Activated CD4-positive, alpha-beta T cell treated with anti-CD3 and anti-CD28 coated beads for 36 hours (primary cell): ENCODE data around the gene IGSF22. TPM values are rescaled to one million over a fixed set of nuclear protein-coding genes. Genes with fewer than 3 reads are reported as not detected.
"Not testable (repeated sequence)": the region's sequence is repeated elsewhere in the genome, so short reads cannot be mapped to it uniquely, and the experiment has no call there.

Source experiments
- ATAC-seq: fragments of 200-7000 bp; cut with Tn5 transposase; one replicate; pipeline ENCODE4 v1.10.0; 2021; ENCODE audit warnings: mild to moderate bottlenecking, moderate library complexity
- CTCF ChIA-PET: fragments of 350-600 bp; sonication (Branson Sonifier 250); formaldehyde crosslinking; loops from one replicate; lab custom pipeline; 2021; ENCODE audit warnings: antibody characterized with exemption; lab: Charles Lee
- POLR2A ChIA-PET: fragments of 350-600 bp; sonication (Branson Sonifier 250); formaldehyde crosslinking; loops from one replicate; lab custom pipeline; 2021; ENCODE audit warnings: antibody characterized with exemption, inconsistent platforms; lab: Charles Lee
- DNase-seq: peaks from one replicate; pipeline ENCODE4 v3.0.0-alpha.2; 2020
- H3K27ac Mint-ChIP-seq: one replicate; pipeline ENCODE4 v1.8.0; 2021; ENCODE audit warnings: mixed read lengths
- H3K27me3 Mint-ChIP-seq: one replicate; pipeline ENCODE4 v1.8.0; 2021; ENCODE audit warnings: mixed read lengths
- H3K36me3 Mint-ChIP-seq: one replicate; pipeline ENCODE4 v1.8.0; 2021; ENCODE audit warnings: low read depth, mixed read lengths
- H3K4me1 Mint-ChIP-seq: one replicate; pipeline ENCODE4 v1.8.0; 2021; ENCODE audit warnings: mixed read lengths
- H3K4me3 Mint-ChIP-seq: one replicate; pipeline ENCODE4 v1.8.0; 2021; ENCODE audit warnings: mild to moderate bottlenecking, moderate library complexity, mixed read lengths
- H3K9me3 Mint-ChIP-seq: one replicate; pipeline ENCODE4 v1.8.0; 2021; ENCODE audit warnings: low read depth, mixed read lengths
- intact Hi-C, 2 experiments: fragments of 100-400 bp; cut with DNase I in 1 of 2; cut with micrococcal nuclease in 1 of 2; formaldehyde crosslinking; loops; one replicate each; pipeline versions ENCODE4 v1.14.2 to v1.15.1; 2022 to 2024; cut with DNase I, micrococcal nuclease
- total RNA-seq, 2 experiments: library from RNA; stranded (reverse); gene quantifications; one replicate each; pipeline ENCODE4 v1.2.3, GENCODE V29; 2021

IGSF22 gene
- total RNA-seq, 2 experiments from 2014 or later: 0.28 to 0.41 TPM

DNA sequence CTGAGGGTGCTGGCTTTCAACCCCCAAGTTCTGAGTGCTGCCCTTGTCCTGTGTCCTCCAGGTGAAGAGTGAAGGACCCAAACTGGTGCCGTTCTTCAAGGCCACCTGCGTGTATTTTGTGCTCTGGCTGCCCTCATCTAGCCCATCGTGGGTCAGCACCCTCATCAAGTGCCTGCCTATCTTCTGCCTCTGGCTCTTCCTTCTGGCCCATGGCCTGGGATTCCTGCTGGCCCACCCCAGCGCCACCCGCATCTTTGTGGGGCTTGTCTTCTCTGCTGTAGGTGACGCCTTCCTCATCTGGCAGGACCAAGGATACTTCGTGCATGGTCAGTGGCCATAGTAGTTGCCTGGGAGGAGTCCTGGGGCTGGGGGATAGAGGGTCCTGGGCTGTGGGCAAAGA lies 25.1 kb downstream of the IGSF22 start:
- intact Hi-C loops: no loop called here
- peaks cover 8% of the 10 kb centered on the region for H3K27me3 Mint-ChIP-seq
- ChIA-PET POLR2A (no interaction called here), CTCF (interaction anchor here (0.8 kb wide), 1 partner anchor 26 kb away, joined by 3 read pairs; no protein-coding TSS in a partner anchor)
- no peaks in the 10 kb centered on the region for H3K36me3 Mint-ChIP-seq
- H3K4me1 Mint-ChIP-seq: peaks cover 23% of the 10 kb centered on the region
- ATAC-seq (no peak), DNase-seq (no peak)
- no peaks in the 10 kb centered on the region for H3K9me3 Mint-ChIP-seq
- no peak overlapping the region for H3K27ac Mint-ChIP-seq
- H3K4me3 Mint-ChIP-seq: no peak overlapping the region

DNA sequence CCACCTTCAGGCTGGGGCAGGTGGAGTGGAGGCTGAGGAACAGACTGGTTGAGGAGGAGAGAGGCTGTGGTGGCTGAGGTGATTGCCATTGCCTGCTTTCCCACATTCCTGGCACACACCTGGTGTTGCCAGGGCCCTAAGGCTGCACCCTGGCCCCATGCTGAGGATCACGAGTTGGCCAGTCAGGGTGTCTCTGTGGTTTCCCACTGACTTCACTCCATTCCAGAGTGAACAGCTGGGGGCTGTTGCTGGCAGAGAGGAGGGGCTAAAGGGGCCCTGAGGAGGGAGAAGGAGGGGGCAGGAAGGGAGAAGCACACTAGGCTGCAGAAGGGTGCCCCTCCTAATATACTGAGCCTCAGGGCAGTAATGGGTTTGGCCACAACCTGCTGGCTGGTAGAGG lies 25.6 kb downstream of the IGSF22 start:
- Mint-ChIP-seq H3K4me3 (peak overlapping the region; percentile 67), H3K4me1 (peaks cover 18% of the 10 kb centered on the region), H3K36me3 (no peaks in the 10 kb centered on the region), H3K9me3 (no peaks in the 10 kb centered on the region), H3K27ac (no peak overlapping the region), H3K27me3 (peaks cover 7% of the 10 kb centered on the region)
- intact Hi-C loops: no loop called here
- DNase-seq: no peak
- CTCF ChIA-PET: interaction anchor here (0.6 kb wide), 1 partner anchor 322 kb away, joined by 4 read pairs; no protein-coding TSS in a partner anchor
- POLR2A ChIA-PET: no interaction called here
- ATAC-seq: no peak

DNA sequence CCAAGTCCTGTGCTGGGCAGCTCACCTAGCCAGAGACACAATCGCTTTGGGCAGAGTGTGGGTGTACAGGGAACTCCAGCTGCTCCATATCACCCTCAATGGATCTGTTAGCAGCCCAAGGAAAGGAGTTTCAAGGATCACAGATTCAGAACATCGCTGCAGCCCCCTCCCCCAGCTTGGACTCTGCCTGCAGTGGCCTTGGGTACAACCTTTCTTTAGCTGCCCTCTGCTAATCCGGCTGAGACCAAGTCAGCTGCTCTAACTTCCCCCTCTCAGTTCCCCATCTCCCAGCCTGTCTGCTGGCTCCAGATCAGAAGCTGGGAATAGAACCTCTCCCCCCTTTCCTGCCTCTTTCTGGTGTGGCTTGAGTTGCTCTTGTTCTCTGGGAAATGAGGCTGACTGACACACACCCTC lies 26.1 kb downstream of the IGSF22 start:
- ChIA-PET CTCF (interaction anchor here (0.6 to 0.7 kb wide), 2 partner anchors 22 to 321 kb away, joined by 4 read pairs; no protein-coding TSS in a partner anchor), POLR2A (no interaction called here)
- Mint-ChIP-seq H3K27me3 (peaks cover 4% of the 10 kb centered on the region), H3K36me3 (no peaks in the 10 kb centered on the region), H3K4me1 (peaks cover 14% of the 10 kb centered on the region), H3K4me3 (peak overlapping the region; percentile 67), H3K27ac (no peak overlapping the region), H3K9me3 (no peaks in the 10 kb centered on the region)
- intact Hi-C loops: loop anchor here in 1 of 2 experiments (2.0 to 10.0 kb wide), 4 partner anchors 27 to 545 kb away; partner anchors contain the start of genes E2F8 and UEVLD
- DNase-seq (no peak), ATAC-seq (no peak)

DNA sequence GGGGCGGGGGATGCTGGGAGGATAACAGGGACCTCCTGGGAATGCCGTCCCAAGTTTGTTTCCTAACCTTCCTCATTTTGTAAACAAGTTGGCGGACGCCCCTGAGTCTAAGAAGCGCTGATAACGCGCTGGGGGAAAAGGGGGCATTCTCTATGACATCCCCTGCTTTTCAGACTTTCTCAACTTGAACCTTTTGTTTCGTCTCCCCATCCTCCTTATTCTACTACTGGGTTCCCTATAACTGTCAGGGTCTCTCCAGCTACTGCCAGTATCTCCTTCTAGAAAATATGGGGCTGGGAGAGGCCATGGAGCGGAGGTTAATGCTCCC lies 26.8 kb downstream of the IGSF22 start:
- Mint-ChIP-seq H3K36me3 (no peaks in the 10 kb centered on the region), H3K4me1 (peaks cover 13% of the 10 kb centered on the region), H3K27me3 (peaks cover 3% of the 10 kb centered on the region), H3K9me3 (no peaks in the 10 kb centered on the region), H3K27ac (no peak overlapping the region), H3K4me3 (peak overlapping the region; percentile 67)
- POLR2A ChIA-PET: no interaction called here
- no peak for ATAC-seq
- intact Hi-C loops: loop anchor here in 1 of 2 experiments (2.0 to 10.0 kb wide), 4 partner anchors 26 to 546 kb away; partner anchors contain the start of genes E2F8 and UEVLD
- CTCF ChIA-PET: interaction anchor here (0.7 kb wide), 1 partner anchor 23 kb away, joined by 4 read pairs; no protein-coding TSS in a partner anchor
- no peak for DNase-seq

DNA sequence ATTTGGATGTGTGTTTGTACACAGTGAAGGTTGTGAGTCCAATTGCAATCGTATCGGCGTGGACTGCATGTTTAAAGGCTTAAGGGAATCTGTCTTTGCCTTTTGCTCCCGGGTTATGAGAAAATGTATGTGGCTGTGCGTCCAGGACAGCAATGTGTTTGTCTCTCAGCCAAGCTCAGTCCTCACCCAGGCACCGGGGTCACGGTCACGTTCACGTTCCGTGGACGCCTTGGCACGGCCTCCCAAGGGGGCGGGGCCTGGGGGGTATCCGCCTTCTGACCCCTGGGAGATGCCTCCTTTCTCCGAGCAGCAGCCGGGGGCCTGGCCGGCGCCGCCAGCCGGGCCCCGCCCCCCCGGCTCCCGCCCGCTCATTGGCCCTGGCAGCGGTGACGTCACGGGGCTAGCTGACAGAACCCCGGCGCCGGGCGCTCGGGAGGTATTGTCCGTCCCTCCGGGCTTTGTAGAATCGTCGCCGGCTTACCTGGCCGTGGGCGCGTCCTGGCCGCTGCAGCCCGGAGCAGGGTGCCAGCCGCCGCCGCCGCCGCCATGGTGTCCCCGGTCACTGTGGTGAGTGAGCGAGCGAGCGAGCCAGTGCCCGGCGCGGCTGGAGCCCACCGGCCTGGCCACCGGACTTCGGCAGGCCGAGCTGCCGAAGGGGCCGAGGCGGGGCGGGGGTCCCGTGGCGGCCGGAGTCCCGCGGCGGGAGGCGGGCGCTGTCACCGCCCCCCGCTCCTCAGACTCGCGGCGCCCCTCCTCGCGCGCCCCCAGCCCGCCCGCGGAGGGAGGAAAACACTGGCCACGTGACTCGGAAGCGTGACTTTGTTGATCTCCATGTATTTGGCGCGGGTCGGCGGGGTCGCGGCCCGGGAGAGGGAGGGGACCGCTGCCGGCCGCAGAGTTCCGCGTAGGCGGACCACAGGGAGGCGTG lies 27.4 kb downstream of the IGSF22 start, which contains the start of gene TMEM86A:
Gene TMEM86A, plus strand, starts transcription at position 439 of the 928 bp plus-strand sequence. Its CDS starts 108 bp downstream, at position 547.
- Mint-ChIP-seq H3K27ac (peak within 1 kb of the TSS; percentile 69), H3K4me1 (peaks cover 13% of the 10 kb centered on the region), H3K9me3 (no peaks in the 10 kb centered on the region), H3K27me3 (peaks cover 3% of the 10 kb centered on the region), H3K4me3 (peak within 1 kb of the TSS; percentile 72), H3K36me3 (no peaks in the 10 kb centered on the region)
- POLR2A ChIA-PET: no interaction called here
- ATAC-seq (peak; percentile 96), DNase-seq (peak; percentile 93)
- CTCF ChIA-PET: interaction anchor here (0.9 kb wide), 1 partner anchor 23 kb away, joined by 3 read pairs; no protein-coding TSS in a partner anchor
- intact Hi-C loops: loop anchor here (1.0 to 10.0 kb wide), 8 partner anchors 23 to 546 kb away; partner anchors contain the start of genes SPTY2D1 (in 2 of the 2), E2F8 (in 1 of the 2), GTF2H1 (in 1 of the 2) and HPS5 (in 1 of the 2)

DNA sequence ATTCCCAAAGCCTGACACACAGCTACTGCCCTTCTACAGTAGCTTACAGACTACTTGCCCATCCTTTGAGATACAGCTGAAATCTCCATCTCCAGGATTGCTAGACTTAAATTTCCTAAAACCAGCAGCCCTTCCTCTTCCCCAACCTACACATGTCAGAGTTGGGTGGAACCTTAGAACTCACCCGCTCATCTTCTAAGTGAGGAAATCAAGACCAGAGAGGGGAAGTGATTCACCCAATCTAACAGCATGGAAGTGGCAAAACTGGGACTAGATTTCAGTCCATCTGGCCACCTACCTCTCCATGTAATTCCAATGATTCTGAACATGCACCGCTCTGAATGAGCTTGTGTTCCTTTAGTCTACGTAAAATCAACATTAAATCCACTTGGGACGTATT lies 28.4 kb downstream of the IGSF22 start:
- H3K27ac Mint-ChIP-seq: no peak overlapping the region
- H3K4me3 Mint-ChIP-seq: no peak overlapping the region
- POLR2A ChIA-PET: no interaction called here
- ATAC-seq (no peak), DNase-seq (no peak)
- no peaks in the 10 kb centered on the region for H3K9me3 Mint-ChIP-seq
- CTCF ChIA-PET: interaction anchor here (0.6 to 1.4 kb wide), 2 partner anchors 18 to 157 kb away, joined by 3 to 5 read pairs; no protein-coding TSS in a partner anchor
- H3K4me1 Mint-ChIP-seq: peaks cover 13% of the 10 kb centered on the region
- peaks cover 3% of the 10 kb centered on the region for H3K27me3 Mint-ChIP-seq
- intact Hi-C loops: loop anchor here in 1 of 2 experiments (10.0 kb wide), 1 partner anchor 547 kb away; the partner anchor contains the start of gene E2F8
- no peaks in the 10 kb centered on the region for H3K36me3 Mint-ChIP-seq

DNA sequence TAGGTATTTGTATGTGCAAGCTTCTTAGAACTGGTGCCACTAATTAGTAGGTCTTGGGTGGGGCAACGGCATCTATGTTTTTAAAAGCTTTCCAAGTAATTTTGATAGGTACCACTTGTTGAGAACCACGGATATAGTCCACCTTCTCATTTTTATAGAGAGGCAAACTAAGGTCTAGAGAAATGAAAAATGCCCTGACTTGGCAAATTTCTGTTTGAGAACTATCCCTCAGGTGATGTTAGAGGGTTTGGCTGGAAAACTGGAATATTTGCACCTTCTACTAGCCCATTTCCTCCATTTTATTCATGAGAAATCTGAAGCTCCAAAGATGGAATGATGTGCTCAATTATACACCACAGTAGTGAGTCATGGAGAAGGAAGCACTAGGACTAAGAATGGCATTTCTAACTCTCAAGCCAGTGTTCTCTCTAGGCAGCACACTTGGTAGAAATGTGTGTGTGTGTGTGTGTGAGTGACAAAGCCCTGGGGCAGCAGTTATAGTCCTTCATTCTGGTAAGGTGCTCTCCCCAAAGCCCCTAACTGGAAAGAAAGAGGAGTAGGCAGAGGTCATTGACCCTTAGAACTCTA lies 29.3 kb downstream of the IGSF22 start:
- ATAC-seq (no peak), DNase-seq (no peak)
- POLR2A ChIA-PET: no interaction called here
- H3K4me3 Mint-ChIP-seq: no peak overlapping the region
- CTCF ChIA-PET: interaction anchor here (0.7 to 1.4 kb wide), 2 partner anchors 28 to 156 kb away, joined by 3 to 5 read pairs; no protein-coding TSS in a partner anchor
- H3K36me3 Mint-ChIP-seq: no peaks in the 10 kb centered on the region
- peaks cover 3% of the 10 kb centered on the region for H3K27me3 Mint-ChIP-seq
- intact Hi-C loops: loop anchor here in 1 of 2 experiments (10.0 kb wide), 1 partner anchor 548 kb away; the partner anchor contains the start of gene E2F8
- no peaks in the 10 kb centered on the region for H3K9me3 Mint-ChIP-seq
- H3K4me1 Mint-ChIP-seq: peaks cover 13% of the 10 kb centered on the region
- no peak overlapping the region for H3K27ac Mint-ChIP-seq

DNA sequence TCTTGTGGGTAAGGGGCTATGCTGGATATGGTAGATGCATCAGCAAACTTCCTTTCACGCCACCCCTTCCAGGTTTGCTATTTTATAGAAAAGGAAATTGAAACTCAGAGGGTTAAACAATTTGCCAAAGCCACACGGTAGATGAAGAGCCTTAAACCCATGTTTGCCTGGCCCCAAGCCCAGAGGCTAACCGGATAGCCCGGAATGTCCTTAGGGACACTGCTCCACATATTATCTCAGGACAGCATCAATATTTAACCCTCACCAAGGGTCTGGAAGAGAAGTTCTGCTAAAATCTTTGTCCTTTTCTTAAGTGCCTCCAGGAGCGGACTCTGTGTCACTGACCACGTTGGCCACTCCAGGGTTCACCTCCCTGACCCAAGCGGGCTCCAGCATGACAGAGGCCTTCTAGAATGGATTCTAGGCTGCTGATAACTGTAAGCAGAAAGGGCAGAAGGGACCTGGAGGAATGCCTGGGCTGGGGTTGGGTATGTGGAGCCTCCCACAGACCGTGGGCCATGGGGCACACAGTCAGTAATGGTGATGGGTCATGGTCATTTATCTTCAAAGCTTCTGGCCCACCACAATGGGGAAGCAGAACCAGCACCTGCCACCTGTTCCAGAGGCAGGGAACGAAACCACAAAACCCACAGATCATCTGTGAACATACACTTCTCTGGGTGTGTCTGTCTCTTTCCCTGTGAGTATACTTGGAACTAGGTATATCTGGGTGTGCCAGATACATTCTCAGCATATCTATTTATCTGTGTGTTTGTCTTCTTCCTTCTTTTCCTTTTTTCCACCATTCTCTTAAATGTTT lies 32.8 kb downstream of the IGSF22 start:
- no peaks in the 10 kb centered on the region for H3K9me3 Mint-ChIP-seq
- ATAC-seq (no peak), DNase-seq (no peak)
- H3K27ac Mint-ChIP-seq: no peak overlapping the region
- no peaks in the 10 kb centered on the region for H3K36me3 Mint-ChIP-seq
- intact Hi-C loops: loop anchor here in 1 of 2 experiments (10.0 kb wide), 1 partner anchor 552 kb away; the partner anchor contains the start of gene E2F8
- H3K4me3 Mint-ChIP-seq: no peak overlapping the region
- ChIA-PET CTCF (interaction anchor here (0.6 kb wide), 2 partner anchors 71 to 1169 kb away, joined by 3 read pairs; no protein-coding TSS in a partner anchor), POLR2A (no interaction called here)
- H3K4me1 Mint-ChIP-seq: peaks cover 4% of the 10 kb centered on the region
- H3K27me3 Mint-ChIP-seq: no peaks in the 10 kb centered on the region

DNA sequence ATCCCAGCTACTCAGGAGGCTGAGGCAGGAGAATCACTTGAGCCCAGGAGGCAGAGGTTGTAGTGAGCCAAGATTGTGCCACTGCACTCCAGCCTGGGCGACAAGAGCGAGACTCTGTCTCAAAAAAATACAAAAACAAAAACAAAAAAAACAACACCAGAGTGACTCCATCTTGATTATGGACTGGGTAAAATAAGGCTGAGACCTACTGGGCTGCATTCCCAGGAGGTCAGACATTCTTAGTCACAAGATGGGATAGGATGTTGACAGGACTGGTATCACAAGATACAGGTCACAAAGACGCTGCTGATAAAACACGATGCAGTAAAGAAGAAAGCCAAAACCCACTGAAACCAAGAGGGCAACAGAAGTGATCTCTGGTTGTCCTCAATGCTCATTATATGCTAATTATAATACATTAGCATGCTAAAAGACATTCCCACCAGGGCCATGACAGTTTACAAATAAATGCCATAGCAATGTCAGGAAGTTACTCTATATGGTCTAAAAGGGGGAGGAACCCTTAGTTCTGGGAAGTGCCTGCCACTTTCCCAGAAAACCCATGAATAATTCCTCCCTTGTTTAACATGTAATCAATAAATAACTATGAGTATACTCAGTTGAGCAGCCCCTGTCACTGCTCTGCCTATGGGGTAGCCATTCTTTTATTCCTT lies 34.4 kb downstream of the IGSF22 start:
- ATAC-seq, POLR2A ChIA-PET: not testable (repeated sequence)
- intact Hi-C loops: loop anchor here in 1 of 2 experiments (10.0 kb wide), 1 partner anchor 553 kb away; the partner anchor contains the start of gene E2F8

DNA sequence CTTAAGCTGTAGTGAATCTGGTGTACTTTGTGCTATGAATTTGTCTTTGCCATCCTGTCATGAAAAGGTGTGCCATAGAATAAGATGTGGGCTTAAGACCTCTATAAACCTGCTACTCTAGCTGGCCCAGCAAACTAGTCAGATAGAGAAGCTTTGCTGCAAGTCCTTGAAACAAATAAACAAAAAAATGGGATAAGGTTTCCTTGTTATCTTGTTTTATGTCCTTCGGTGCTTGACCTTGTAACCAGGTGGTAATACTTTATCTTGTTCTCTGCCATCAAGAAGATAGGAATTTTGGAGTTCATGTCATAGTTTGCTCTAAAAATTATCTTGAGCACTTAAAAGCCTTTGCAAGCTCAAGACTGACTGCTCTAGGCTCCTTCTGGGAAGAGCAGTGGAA lies 41.7 kb downstream of the IGSF22 start:
- Mint-ChIP-seq H3K4me1 (peaks cover 4% of the 10 kb centered on the region), H3K4me3 (no peak overlapping the region), H3K9me3 (no peaks in the 10 kb centered on the region), H3K27ac (no peak overlapping the region), H3K27me3 (no peaks in the 10 kb centered on the region), H3K36me3 (no peaks in the 10 kb centered on the region)
- no peak for DNase-seq
- CTCF ChIA-PET: interaction anchor here (1.0 to 1.8 kb wide), 2 partner anchors 38 to 47 kb away, joined by 4 to 10 read pairs; no protein-coding TSS in a partner anchor
- POLR2A ChIA-PET: no interaction called here
- intact Hi-C loops: no loop called here
- ATAC-seq: no peak

More for the DNA sequence above, 34.4 kb downstream of the IGSF22 start:
- not testable (repeated sequence) for H3K9me3 Mint-ChIP-seq, H3K27me3 Mint-ChIP-seq, H3K36me3 Mint-ChIP-seq, H3K27ac Mint-ChIP-seq, DNase-seq, H3K4me1 Mint-ChIP-seq, H3K4me3 Mint-ChIP-seq
- CTCF ChIA-PET: interaction anchor here (0.7 to 1.0 kb wide), 3 partner anchors 21 to 1139 kb away, joined by 3 read pairs; no protein-coding TSS in a partner anchor
